Stimulated activated CD4-positive, alpha-beta T cell treated with anti-CD3 and anti-CD28 coated beads, Interleukin-15, amount 100 ng/mL, for 48 hours (primary cell): ENCODE measurements around the gene KBTBD12.

Experiments used
- DNase-seq, 2 donors: peaks; one replicate each; pipeline ENCODE4 v3.0.0-alpha.2; 2020; ENCODE audit warnings: low read depth in 2 of 2

The KBTBD12 gene

DNA sequence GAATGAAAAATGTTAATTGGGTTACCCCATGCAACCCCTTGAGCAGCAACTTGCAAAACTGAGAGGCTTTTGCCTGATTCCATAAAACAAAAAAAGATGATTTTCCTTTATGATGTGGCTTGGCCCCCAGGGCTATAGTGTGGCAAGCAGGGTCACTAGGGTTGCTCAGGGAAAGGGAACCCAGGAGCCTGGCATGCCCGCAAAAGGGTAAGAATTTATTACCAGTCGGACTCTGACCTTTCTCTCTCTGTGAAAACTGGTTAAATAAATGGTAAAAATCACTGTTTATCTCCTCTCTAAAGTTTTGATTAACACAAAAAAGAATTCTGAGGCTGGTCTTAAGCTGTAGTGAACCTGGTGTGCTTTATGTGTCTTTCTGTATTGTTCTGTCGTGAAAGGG lies 99.5 kb downstream of the KBTBD12 start:
- no peak for DNase-seq

GRCh38 chr3:128016502-128016901 lies 101.5 kb downstream of the KBTBD12 start:
- no peak for DNase-seq

GRCh38 chr3:128021768-128022372 lies 106.8 kb downstream of the KBTBD12 start:
- DNase-seq: no peak

- no peak for DNase-seq
Measured at GRCh38 chr3:128033102-128033501, 118.1 kb downstream of the KBTBD12 start.

DNA sequence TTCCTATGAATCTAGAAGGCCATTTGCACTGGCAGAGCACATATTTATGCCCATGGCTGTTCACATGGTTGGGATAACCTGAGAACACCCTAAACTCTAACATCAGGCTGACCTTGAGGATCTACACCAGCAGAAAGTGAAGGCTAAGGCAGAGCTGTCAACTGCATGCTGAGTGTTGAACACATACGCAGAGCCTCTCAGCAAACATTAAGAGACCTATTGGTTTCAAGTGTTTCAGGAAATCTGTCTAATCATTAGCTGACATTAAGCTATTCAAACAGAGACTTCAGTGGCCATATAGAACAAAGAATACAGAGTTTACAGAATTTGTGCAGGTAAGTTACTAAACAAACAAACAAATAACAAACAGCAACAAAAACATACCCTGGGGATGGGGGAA lies 121.1 kb downstream of the KBTBD12 start:
- no peak for DNase-seq
